Measurements from ENCODE around the gene GDF11. TPM values are rescaled to one million over a fixed set of nuclear protein-coding genes. Genes with fewer than 3 reads are reported as not detected.

Gene GDF11
- total and polyA plus RNA-seq, 4 experiments from 2014 or later, result 0.25 to 15.8 (median 8.4) TPM

- Mint-ChIP-seq H3K4me1 (peaks cover 0 to 7% (median 2%) of the 10 kb centered on the region in 4 donors), H3K36me3 (peaks cover 42 to 62% of the 10 kb centered on the region in 2 donors), H3K27me3 (no peaks in the 10 kb centered on the region), H3K27ac (no peak overlapping the region), H3K9me3 (no peaks in the 10 kb centered on the region), H3K4me3 (no peak overlapping the region)
- CTCF ChIA-PET (ENCODE audit: partially characterized antibody), result no interaction called here
- intact Hi-C loops (cut with micrococcal nuclease), result no loop called here
- DNase-seq, result no peak
- H3K4me3 ChIP-seq (ENCODE audit: low read length in 2 of 2), result no peak overlapping the region
- no peak overlapping the region for H3K27ac ChIP-seq (ENCODE audit: low read depth, low read length)
- H3K36me3 ChIP-seq (ENCODE audit: insufficient read depth, low read length), result peaks cover 52% of the 10 kb centered on the region
- no peaks in the 10 kb centered on the region for H3K4me1 ChIP-seq (ENCODE audit: insufficient read depth, low read length)
- H3K9me3 ChIP-seq (ENCODE audit: control insufficient read depth in 1 of 2, low read length in 2 of 2), result no peaks in the 10 kb centered on the region
- POLR2A ChIA-PET (ENCODE audit: partially characterized antibody), result interaction anchor here (0.6 kb wide), 1 partner anchor 410 kb away, joined by 3 read pairs; no protein-coding TSS in a partner anchor
- H3K27me3 ChIP-seq (ENCODE audit: insufficient read depth, low read length), result no peaks in the 10 kb centered on the region
These were observed 47.0 kb downstream of the GDF11 start for GRCh38 chr12:55789893-55790292.

GRCh38 chr12:55795950-55796349 is 53.0 kb downstream of the GDF11 start:
- Histone ChIP-seq H3K4me3 (ENCODE audit: low read length in 2 of 2) (no peak overlapping the region), H3K27me3 (ENCODE audit: insufficient read depth, low read length) (no peaks in the 10 kb centered on the region), H3K36me3 (ENCODE audit: insufficient read depth, low read length) (peaks cover 67% of the 10 kb centered on the region), H3K4me1 (ENCODE audit: insufficient read depth, low read length) (no peaks in the 10 kb centered on the region), H3K27ac (ENCODE audit: low read depth, low read length) (no peak overlapping the region), H3K9me3 (ENCODE audit: control insufficient read depth in 1 of 2, low read length in 2 of 2) (no peaks in the 10 kb centered on the region)
- ChIA-PET POLR2A (ENCODE audit: partially characterized antibody) (interaction anchor here (0.8 to 2.2 kb wide), 6 partner anchors 18 to 80 kb away, joined by 3 to 7 read pairs (median 4); partner anchors contain the start of genes BLOC1S1, ORMDL2 and SARNP), CTCF (ENCODE audit: partially characterized antibody) (interaction anchor here (1.0 to 5.9 kb wide), 8 partner anchors 9 to 134 kb away, joined by 3 to 60 read pairs (median 6); partner anchors contain the start of gene GDF11)
- Mint-ChIP-seq H3K36me3 (peaks cover 42 to 67% of the 10 kb centered on the region in 2 donors), H3K9me3 (no peaks in the 10 kb centered on the region), H3K27me3 (no peaks in the 10 kb centered on the region), H3K4me1 (peaks cover 0 to 9% (median 2%) of the 10 kb centered on the region in 4 donors), H3K4me3 (no peak overlapping the region), H3K27ac (peak overlapping the region in 1 of 7 donors; percentile 48)
- no peak for DNase-seq
- intact Hi-C loops (cut with micrococcal nuclease), result no loop called here

GRCh38 chr12:55797068-55797467 is 54.1 kb downstream of the GDF11 start:
- ChIA-PET CTCF (ENCODE audit: partially characterized antibody) (interaction anchor here (0.6 to 5.9 kb wide), 9 partner anchors 10 to 257 kb away, joined by 3 to 60 read pairs (median 3); partner anchors contain the start of gene ORMDL2), POLR2A (ENCODE audit: partially characterized antibody) (interaction anchor here (1.0 to 1.7 kb wide), 3 partner anchors 17 to 58 kb away, joined by 4 to 6 read pairs (median 4); no protein-coding TSS in a partner anchor)
- no peak overlapping the region for H3K27ac ChIP-seq (ENCODE audit: low read depth, low read length)
- peak in 1 of 5 donors; percentile 12 for DNase-seq
- no peaks in the 10 kb centered on the region for H3K9me3 ChIP-seq (ENCODE audit: control insufficient read depth in 1 of 2, low read length in 2 of 2)
- no peak overlapping the region for H3K4me3 ChIP-seq (ENCODE audit: low read length in 2 of 2)
- H3K27me3 Mint-ChIP-seq, result no peaks in the 10 kb centered on the region
- no peaks in the 10 kb centered on the region for H3K9me3 Mint-ChIP-seq
- peaks cover 42 to 72% of the 10 kb centered on the region in 2 donors for H3K36me3 Mint-ChIP-seq
- no peaks in the 10 kb centered on the region for H3K4me1 ChIP-seq (ENCODE audit: insufficient read depth, low read length)
- H3K4me1 Mint-ChIP-seq, result peaks cover 0 to 9% (median 2%) of the 10 kb centered on the region in 4 donors
- peaks cover 72% of the 10 kb centered on the region for H3K36me3 ChIP-seq (ENCODE audit: insufficient read depth, low read length)
- H3K27ac Mint-ChIP-seq, result peak overlapping the region in 3 of 7 donors; percentile 1 to 83 (median 78)
- intact Hi-C loops (cut with micrococcal nuclease), result loop anchor here (1.0 kb wide), 1 partner anchor 59 kb away; no protein-coding TSS in a partner anchor
- no peak overlapping the region for H3K4me3 Mint-ChIP-seq
- no peaks in the 10 kb centered on the region for H3K27me3 ChIP-seq (ENCODE audit: insufficient read depth, low read length)

GRCh38 chr12:55797550-55797949 is 54.6 kb downstream of the GDF11 start:
- ChIA-PET CTCF (ENCODE audit: partially characterized antibody) (interaction anchor here (1.0 to 5.9 kb wide), 5 partner anchors 9 to 140 kb away, joined by 3 to 60 read pairs (median 4); no protein-coding TSS in a partner anchor), POLR2A (ENCODE audit: partially characterized antibody) (interaction anchor here (1.0 to 1.7 kb wide), 2 partner anchors 17 to 59 kb away, joined by 4 read pairs; no protein-coding TSS in a partner anchor)
- peaks cover 72% of the 10 kb centered on the region for H3K36me3 ChIP-seq (ENCODE audit: insufficient read depth, low read length)
- Mint-ChIP-seq H3K9me3 (no peaks in the 10 kb centered on the region), H3K36me3 (peaks cover 42 to 73% of the 10 kb centered on the region in 2 donors), H3K27ac (peak overlapping the region in 4 of 7 donors; percentile 42 to 83 (median 72)), H3K27me3 (no peaks in the 10 kb centered on the region), H3K4me3 (no peak overlapping the region), H3K4me1 (peaks cover 0 to 9% (median 2%) of the 10 kb centered on the region in 4 donors)
- H3K27me3 ChIP-seq (ENCODE audit: insufficient read depth, low read length), result no peaks in the 10 kb centered on the region
- intact Hi-C loops (cut with micrococcal nuclease), result loop anchor here (1.0 kb wide), 1 partner anchor 59 kb away; no protein-coding TSS in a partner anchor
- H3K4me3 ChIP-seq (ENCODE audit: low read length in 2 of 2), result no peak overlapping the region
- DNase-seq, result no peak
- no peaks in the 10 kb centered on the region for H3K4me1 ChIP-seq (ENCODE audit: insufficient read depth, low read length)
- H3K27ac ChIP-seq (ENCODE audit: low read depth, low read length), result no peak overlapping the region
- no peaks in the 10 kb centered on the region for H3K9me3 ChIP-seq (ENCODE audit: control insufficient read depth in 1 of 2, low read length in 2 of 2)

Other genes with a start within 250 kb of the GDF11 start
- not detected for gene OR6C4, start 193.5 kb upstream of the GDF11 start, total RNA-seq
- gene OR6C4, start 193.5 kb upstream of the GDF11 start, polyA plus RNA-seq, result not detected
- not detected for gene OR2AP1, start 170.7 kb upstream of the GDF11 start, total RNA-seq
- not detected for gene OR2AP1, start 170.7 kb upstream of the GDF11 start, polyA plus RNA-seq
- not detected for gene OR10P1, start 106.2 kb upstream of the GDF11 start, total RNA-seq
- gene OR10P1, start 106.2 kb upstream of the GDF11 start, polyA plus RNA-seq, result not detected
- gene ITGA7, start 35.2 kb upstream of the GDF11 start, total RNA-seq, result 1 to 10 TPM; 2.5 to 2.9 TPM
- not detected for gene ITGA7, start 35.2 kb upstream of the GDF11 start, polyA plus RNA-seq
- 10 to 100 TPM; 80.3 to 87.0 TPM for gene BLOC1S1, start 27.1 kb upstream of the GDF11 start, total RNA-seq
- 10 to 100 TPM; 75.1 to 87.1 TPM for gene BLOC1S1, start 27.1 kb upstream of the GDF11 start, polyA plus RNA-seq
- gene RDH5, start 22.7 kb upstream of the GDF11 start, total RNA-seq, result 10 to 100 TPM; 29.9 to 32.5 TPM
- 1 to 10 TPM; 1.4 to 1.8 TPM for gene RDH5, start 22.7 kb upstream of the GDF11 start, polyA plus RNA-seq
- gene CD63, start 14.1 kb upstream of the GDF11 start, total RNA-seq, result 10 to 100 TPM; 76.4 to 79.7 TPM
- gene CD63, start 14.1 kb upstream of the GDF11 start, polyA plus RNA-seq, result 100 to 1,000 TPM; 191 to 349 TPM
- 10 to 100 TPM; 47.7 to 49.4 TPM for gene SARNP, start 74.6 kb downstream of the GDF11 start, total RNA-seq
- gene SARNP, start 74.6 kb downstream of the GDF11 start, polyA plus RNA-seq, result 100 to 1,000 TPM in 1 of 2 donors, 10 to 100 TPM in 1; 90.2 to 122 TPM
- 10 to 100 TPM; 42.6 to 44.4 TPM for gene ORMDL2, start 74.9 kb downstream of the GDF11 start, total RNA-seq
- 100 to 1,000 TPM in 1 of 2 donors, 10 to 100 TPM in 1; 95.8 to 142 TPM for gene ORMDL2, start 74.9 kb downstream of the GDF11 start, polyA plus RNA-seq
- gene DNAJC14, start 86.5 kb downstream of the GDF11 start, total RNA-seq, result 10 to 100 TPM; 31.8 to 42.4 TPM
- gene DNAJC14, start 86.5 kb downstream of the GDF11 start, polyA plus RNA-seq, result 10 to 100 TPM; 32.7 to 36.8 TPM
- gene MMP19, start 99.8 kb downstream of the GDF11 start, total RNA-seq, result 1 to 10 TPM in 1 of 2 experiments, under 1 TPM in 1; 0.67 to 1.3 TPM
- gene MMP19, start 99.8 kb downstream of the GDF11 start, polyA plus RNA-seq, result not detected
- 10 to 100 TPM; 35.7 to 39.3 TPM for gene PYM1, start 184.8 kb downstream of the GDF11 start, total RNA-seq
- gene PYM1, start 184.8 kb downstream of the GDF11 start, polyA plus RNA-seq, result 10 to 100 TPM; 75.1 to 86.9 TPM
- gene DGKA, start 188.0 kb downstream of the GDF11 start, total RNA-seq, result 1,000 to 10,000 TPM; 1,301 to 1,410 TPM
- gene DGKA, start 188.0 kb downstream of the GDF11 start, polyA plus RNA-seq, result 100 to 1,000 TPM; 195 to 493 TPM
- gene PMEL, start 222.9 kb downstream of the GDF11 start, total RNA-seq, result not detected
- gene PMEL, start 222.9 kb downstream of the GDF11 start, polyA plus RNA-seq, result not detected
- 10 to 100 TPM; 17.5 to 21.5 TPM for gene CDK2, start 223.7 kb downstream of the GDF11 start, total RNA-seq
- gene CDK2, start 223.7 kb downstream of the GDF11 start, polyA plus RNA-seq, result 1 to 10 TPM; 4.7 to 5.7 TPM
- 100 to 1,000 TPM; 106 to 112 TPM for gene RAB5B, start 231.0 kb downstream of the GDF11 start, total RNA-seq
- gene RAB5B, start 231.0 kb downstream of the GDF11 start, polyA plus RNA-seq, result 10 to 100 TPM; 67.5 to 80.8 TPM